Astrocyte of the spinal cord (primary cell): ENCODE results near the gene RRAD.
A peak's percentile ranks its signal among the peaks of the same experiment; 100 is the strongest.

Experiments
- DNase-seq: peaks from one replicate; pipeline ENCODE4 v3.0.0; 2011; ENCODE audit warnings: low read depth, low spot score
- H3K4me3 ChIP-seq: 2 replicates; pipeline ENCODE4 v1.5.1; 2011; ENCODE audit warnings: low read depth, mild to moderate bottlenecking, low read length, moderate library complexity
- CTCF ChIP-seq: IDR thresholded peaks from 2 replicates; pipeline ENCODE4 v1.5.1; 2012; ENCODE audit warnings: low read depth, mild to moderate bottlenecking, low read length, inconsistent platforms
- in situ Hi-C: cut with HindIII; loops from 2 replicates; pipeline ENCODE4 v1.10.0; 2017; ENCODE audit warnings: low sequenced_read_pairs

The RRAD gene

GRCh38 chr16:66932076-66932475 lies 6.7 kb upstream of the RRAD start:
- in situ Hi-C loops = no loop called here
- no peak for DNase-seq
- H3K4me3 ChIP-seq = no peak overlapping the region
- TF ChIP-seq CTCF = no peak

- in situ Hi-C loops = no loop called here
- no peak overlapping the region for H3K4me3 ChIP-seq
- TF ChIP-seq CTCF = no peak
- no peak for DNase-seq
Measured at GRCh38 chr16:66931665-66932064, 6.3 kb upstream of the RRAD start.

GRCh38 chr16:66930189-66930588 lies 4.9 kb upstream of the RRAD start:
- no peak for DNase-seq
- in situ Hi-C loops = no loop called here
- H3K4me3 ChIP-seq = no peak overlapping the region
- no peak for TF ChIP-seq CTCF

- TF ChIP-seq CTCF = peak; percentile 57
- peak; percentile 30 for DNase-seq
- no peak overlapping the region for H3K4me3 ChIP-seq
- in situ Hi-C loops = no loop called here
Measured at GRCh38 chr16:66928702-66929388, 3.5 kb upstream of the RRAD start.

GRCh38 chr16:66927918-66928649 lies 2.7 kb upstream of the RRAD start:
- in situ Hi-C loops = no loop called here
- TF ChIP-seq CTCF = no peak
- no peak overlapping the region for H3K4me3 ChIP-seq
- no peak for DNase-seq

- DNase-seq = peak; percentile 90
- H3K4me3 ChIP-seq = no peak overlapping the region
- in situ Hi-C loops = no loop called here
- no peak for TF ChIP-seq CTCF
Measured at GRCh38 chr16:66926961-66927436, 1.7 kb upstream of the RRAD start.
